Naive thymus-derived CD8-positive, alpha-beta T cell (primary cell): ENCODE results near the gene TLCD3B. TPM values are rescaled to one million over a fixed set of nuclear protein-coding genes. Genes with fewer than 3 reads are reported as not detected.

Source experiments
- ATAC-seq, 2 donors: fragments of 150-1000 bp; cut with Tn5 transposase in 1 of 2; sonication (Bioruptor Pico), chemical (Tn5 transposase) in 1 of 2; 1 replicate in 1 of 2; 2 replicates in 1 of 2; pipeline ENCODE4 v1.10.0; 2021; ENCODE audit warnings: mild to moderate bottlenecking in 2 of 2, moderate library complexity in 2 of 2
- POLR2A ChIA-PET: fragments of 350-600 bp; sonication (Branson Sonifier 250); formaldehyde crosslinking; loops from one replicate; lab custom pipeline; 2021; ENCODE audit warnings: antibody characterized with exemption; lab: Charles Lee
- DNase-seq, 10 donors: peaks; one replicate each; pipeline versions ENCODE4 v3.0.0 to v3.0.0-alpha.2; 2020 to 2022
- H3K27ac Mint-ChIP-seq, 10 donors: one replicate each; pipeline ENCODE4 v1.8.0; 2020 to 2022; ENCODE audit warnings: mild to moderate bottlenecking in 10 of 10, mixed read lengths in 10 of 10, moderate library complexity in 4 of 10, inconsistent platforms in 1 of 10
- H3K27me3 Mint-ChIP-seq, 5 donors: one replicate each; pipeline ENCODE4 v1.8.0; 2021 to 2022; ENCODE audit warnings: mixed read lengths in 5 of 5
- H3K36me3 Mint-ChIP-seq, 3 donors: one replicate each; pipeline ENCODE4 v1.8.0; 2020 to 2022; ENCODE audit warnings: mixed read lengths in 3 of 3, mild to moderate bottlenecking in 2 of 3, inconsistent platforms in 1 of 3
- H3K4me1 Mint-ChIP-seq, 4 donors: one replicate each; pipeline ENCODE4 v1.8.0; 2021 to 2022; ENCODE audit warnings: mixed read lengths in 4 of 4
- H3K4me3 Mint-ChIP-seq, 10 donors: one replicate each; pipeline ENCODE4 v1.8.0; 2020 to 2022; ENCODE audit warnings: mild to moderate bottlenecking in 10 of 10, mixed read lengths in 10 of 10, moderate library complexity in 6 of 10, inconsistent platforms in 1 of 10
- H3K9me3 Mint-ChIP-seq, 9 donors: one replicate each; pipeline ENCODE4 v1.8.0; 2020 to 2022; ENCODE audit warnings: mixed read lengths in 9 of 9, mild to moderate bottlenecking in 3 of 9, inconsistent platforms in 1 of 9, moderate library complexity in 1 of 9
- polyA plus RNA-seq, 3 donors: library from polyadenylated mRNA; unstranded; fragments of 300-500 nt; fragmentation: Illumina TruSeq; gene quantifications; one replicate each; pipeline ENCODE4 v1.2.3, GENCODE V29; 2021
- total RNA-seq, 8 experiments: library from RNA in 2 of 8; stranded (reverse) in 2 of 8; gene quantifications; one replicate each; pipeline ENCODE4 v1.2.3 and lab custom pipeline; 2021 to 2026

Gene TLCD3B
- total and polyA plus RNA-seq, 5 experiments from 2014 or later, result not detected

DNA sequence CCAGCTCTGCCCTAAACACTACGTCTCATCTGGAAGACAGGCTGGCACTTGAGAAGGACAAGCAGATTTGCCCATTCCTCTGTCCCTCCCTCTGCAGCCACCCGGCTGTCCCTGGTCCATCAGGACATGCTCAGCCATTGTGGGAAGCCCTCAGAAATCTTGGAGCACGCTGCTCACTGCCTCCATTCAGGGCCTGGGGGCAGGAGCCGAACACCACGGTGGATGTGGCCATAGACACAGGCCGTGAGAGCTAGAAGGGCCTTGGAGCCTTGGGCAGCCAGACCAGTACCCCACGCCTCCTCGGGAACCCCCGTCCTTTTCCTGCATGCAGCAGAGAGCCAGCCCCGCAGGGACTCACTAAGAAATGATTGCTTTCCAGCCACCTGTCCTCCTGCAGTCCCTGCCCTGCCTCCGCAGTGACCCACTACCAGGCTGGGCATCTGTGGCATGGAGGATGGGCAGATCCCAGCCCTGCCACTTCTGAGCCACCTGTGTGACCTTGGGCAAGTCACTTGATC is 23.6 kb downstream of the TLCD3B start:
- ATAC-seq (no peak), DNase-seq (no peak)
- no peak overlapping the region for H3K4me3 Mint-ChIP-seq
- peaks cover 0 to 11% (median 0%) of the 10 kb centered on the region in 3 donors for H3K36me3 Mint-ChIP-seq
- H3K27me3 Mint-ChIP-seq, result peaks cover 2 to 23% (median 10%) of the 10 kb centered on the region in 5 donors
- no peaks in the 10 kb centered on the region for H3K9me3 Mint-ChIP-seq
- H3K4me1 Mint-ChIP-seq, result peaks cover 7 to 17% (median 13%) of the 10 kb centered on the region in 4 donors
- POLR2A ChIA-PET, result no interaction called here
- peak overlapping the region in 1 of 10 donors; percentile 18 for H3K27ac Mint-ChIP-seq

DNA sequence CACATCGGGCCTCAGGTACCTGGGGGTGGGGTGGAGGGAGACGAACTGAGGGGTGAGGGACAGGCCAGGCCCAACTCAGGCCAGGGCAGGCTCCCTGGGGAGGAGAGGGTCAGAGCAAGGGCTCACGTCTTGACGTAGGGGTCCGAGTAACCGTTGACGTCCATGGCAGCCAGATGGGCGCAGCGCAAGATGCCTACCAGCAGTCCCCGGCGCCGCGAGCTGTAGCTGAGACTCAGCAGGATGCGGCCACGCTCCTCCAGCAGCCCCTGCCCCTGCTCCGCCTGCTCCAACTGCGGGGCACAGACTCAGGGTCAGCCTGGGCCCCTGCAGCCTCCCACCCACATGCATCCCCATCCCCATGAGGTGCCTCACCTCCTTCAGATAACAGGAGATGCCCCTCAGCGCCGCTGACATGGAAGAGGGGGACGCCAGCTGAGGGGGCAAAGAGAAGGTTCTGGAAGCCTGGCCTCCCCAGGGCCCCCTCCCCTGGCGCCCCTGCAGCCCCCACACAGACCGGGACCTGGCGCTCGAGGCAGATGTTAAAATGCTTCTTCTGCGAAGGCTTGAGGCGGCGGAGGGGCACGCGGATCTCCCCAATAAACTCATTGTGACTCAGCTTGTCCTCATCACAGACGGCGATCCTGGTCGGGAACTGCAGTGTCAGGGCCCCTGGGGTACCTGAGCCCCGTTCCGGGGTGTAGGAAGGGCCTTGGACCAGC is 24.3 kb downstream of the TLCD3B start:
- Mint-ChIP-seq H3K9me3 (no peaks in the 10 kb centered on the region), H3K36me3 (peaks cover 0 to 14% (median 0%) of the 10 kb centered on the region in 3 donors), H3K4me3 (no peak overlapping the region), H3K27me3 (peaks cover under 1 to 17% (median 6%) of the 10 kb centered on the region in 5 donors), H3K27ac (no peak overlapping the region), H3K4me1 (peaks cover 6 to 19% (median 10%) of the 10 kb centered on the region in 4 donors)
- DNase-seq (no peak), ATAC-seq (no peak)
- POLR2A ChIA-PET, result interaction anchor here (0.6 kb wide), 1 partner anchor 366 kb away, joined by 5 read pairs; no protein-coding TSS in a partner anchor

DNA sequence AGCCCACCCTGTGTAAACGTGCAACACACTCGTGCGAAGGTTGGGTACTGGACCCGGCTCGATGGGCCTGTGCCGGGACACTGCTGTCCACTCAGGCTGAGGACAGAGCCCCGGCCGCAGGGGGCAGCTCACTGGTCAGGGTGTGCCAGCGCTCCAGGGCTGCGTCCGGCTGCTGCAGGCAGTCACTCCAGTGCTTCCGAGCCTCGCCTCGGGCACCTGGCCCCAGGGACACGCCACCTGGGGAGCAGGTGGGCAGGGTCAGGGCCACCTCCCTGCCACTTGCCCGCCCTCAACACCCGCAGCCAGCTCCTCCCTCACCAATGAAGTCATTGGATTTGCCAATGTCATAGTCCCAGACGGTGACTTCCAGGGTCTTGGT is 25.0 kb downstream of the TLCD3B start:
- H3K9me3 Mint-ChIP-seq, result no peaks in the 10 kb centered on the region
- peaks cover 0 to 13% (median 4%) of the 10 kb centered on the region in 5 donors for H3K27me3 Mint-ChIP-seq
- H3K4me1 Mint-ChIP-seq, result peaks cover 6 to 19% (median 11%) of the 10 kb centered on the region in 4 donors
- no peak overlapping the region for H3K4me3 Mint-ChIP-seq
- DNase-seq, result no peak
- POLR2A ChIA-PET, result interaction anchor here (0.6 to 1.1 kb wide), 3 partner anchors 306 to 365 kb away, joined by 4 to 5 read pairs (median 4); no protein-coding TSS in a partner anchor
- H3K36me3 Mint-ChIP-seq, result peaks cover 0 to 16% (median 0%) of the 10 kb centered on the region in 3 donors
- no peak overlapping the region for H3K27ac Mint-ChIP-seq
- ATAC-seq, result no peak

DNA sequence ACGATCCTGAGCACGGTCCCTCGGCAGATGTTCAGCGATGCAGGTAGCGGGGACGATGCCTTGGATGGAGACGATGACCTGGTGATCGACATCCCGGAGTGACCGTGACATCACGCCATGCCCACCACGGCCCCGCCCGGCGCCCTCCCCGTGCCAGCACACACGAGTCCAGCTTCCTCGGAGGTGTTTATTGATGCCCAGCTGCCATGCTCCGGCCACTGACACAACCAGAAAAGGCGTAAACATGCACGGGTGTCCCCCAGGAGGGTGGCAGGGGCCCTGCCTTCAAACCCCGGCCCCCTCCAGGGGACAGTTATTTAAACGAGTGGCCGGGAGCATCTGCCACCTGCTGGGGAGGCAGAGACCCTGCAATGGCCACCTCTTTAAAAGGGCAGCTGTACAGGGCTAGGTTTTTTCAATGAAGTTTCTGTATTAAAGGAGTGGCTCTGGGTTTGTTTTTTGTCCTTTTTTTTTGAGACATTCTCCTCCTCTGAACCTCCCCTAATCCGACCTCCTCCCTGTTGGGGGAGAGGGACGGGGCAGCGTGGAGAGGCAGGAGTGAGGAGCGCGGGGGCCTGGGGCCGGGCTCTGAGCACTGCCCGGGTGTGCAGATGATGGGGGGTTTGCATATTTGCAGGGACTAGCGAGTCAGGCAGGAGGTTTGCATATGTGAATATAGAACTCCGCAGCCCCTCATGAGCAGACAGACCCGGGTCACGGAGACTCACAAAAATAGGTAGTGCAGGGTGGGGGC is 25.6 kb downstream of the TLCD3B start:
- ATAC-seq (peak; percentile 78 to 79), DNase-seq (peak in 9 of 10 donors; percentile 23 to 77 (median 39))
- peaks cover 0 to 12% (median 4%) of the 10 kb centered on the region in 5 donors for H3K27me3 Mint-ChIP-seq
- peaks cover 0 to 16% (median 0%) of the 10 kb centered on the region in 3 donors for H3K36me3 Mint-ChIP-seq
- POLR2A ChIA-PET, result interaction anchor here (0.6 to 1.1 kb wide), 4 partner anchors 79 to 315 kb away, joined by 3 to 4 read pairs (median 4); partner anchors contain the start of gene KCTD13
- H3K4me1 Mint-ChIP-seq, result peaks cover 5 to 16% (median 10%) of the 10 kb centered on the region in 4 donors
- H3K27ac Mint-ChIP-seq, result peak overlapping the region in 2 of 10 donors; percentile 22 to 24
- no peaks in the 10 kb centered on the region for H3K9me3 Mint-ChIP-seq
- no peak overlapping the region for H3K4me3 Mint-ChIP-seq

DNA sequence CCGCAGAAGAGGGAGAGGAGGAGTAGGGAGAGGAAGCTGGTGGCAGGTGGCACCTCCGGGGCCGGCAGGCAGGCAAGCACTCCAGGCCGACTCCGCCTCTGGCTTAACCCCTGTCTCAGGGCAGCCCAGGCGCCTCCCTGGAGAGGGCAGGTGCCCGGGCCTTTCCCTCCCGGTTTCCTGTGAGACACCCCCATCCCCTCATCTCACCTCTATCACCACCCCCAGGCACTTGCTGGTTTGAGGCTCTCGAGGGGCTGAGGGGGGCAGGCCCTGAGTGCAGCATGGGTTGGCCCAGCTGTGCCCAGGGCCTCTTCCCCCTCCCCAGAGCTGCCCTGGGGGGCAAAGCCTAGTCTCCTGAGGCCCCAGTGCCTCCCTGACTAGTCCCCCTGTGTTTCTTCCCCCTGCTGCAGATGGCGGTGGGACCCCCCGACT is 26.2 kb downstream of the TLCD3B start:
- DNase-seq (no peak), ATAC-seq (peak; percentile 19 to 21)
- Mint-ChIP-seq H3K27me3 (peaks cover 0 to 5% (median 2%) of the 10 kb centered on the region in 5 donors), H3K9me3 (no peaks in the 10 kb centered on the region), H3K27ac (peak overlapping the region in 1 of 10 donors; percentile 43), H3K4me1 (peaks cover 0 to 11% (median 6%) of the 10 kb centered on the region in 4 donors), H3K4me3 (no peak overlapping the region), H3K36me3 (peaks cover 0 to 20% (median 0%) of the 10 kb centered on the region in 3 donors)
- POLR2A ChIA-PET, result interaction anchor here (0.6 to 1.0 kb wide), 3 partner anchors 9 to 140 kb away, joined by 3 to 4 read pairs (median 3); partner anchors contain the start of genes HIRIP3, INO80E and KCTD13

DNA sequence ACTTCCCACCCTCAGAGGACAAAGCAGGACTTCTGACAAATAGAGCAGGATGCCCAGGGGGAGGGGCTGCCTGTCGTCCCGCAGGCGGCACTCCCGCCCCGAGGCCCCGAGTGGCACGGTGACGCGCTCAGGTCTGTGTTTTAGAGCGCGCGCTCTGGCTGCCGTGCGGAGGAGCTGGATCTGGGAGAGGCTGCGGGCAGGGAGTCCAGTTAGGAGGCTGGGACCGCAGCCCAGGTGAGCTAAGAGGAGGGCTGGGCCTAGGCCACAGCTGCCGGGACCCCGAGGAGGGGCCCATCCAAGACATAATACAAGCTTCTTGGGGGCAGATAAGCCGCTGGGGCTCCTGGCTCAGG is 26.7 kb downstream of the TLCD3B start:
- POLR2A ChIA-PET, result interaction anchor here (0.6 to 1.0 kb wide), 3 partner anchors 9 to 755 kb away, joined by 3 to 4 read pairs (median 3); partner anchors contain the start of genes HIRIP3, INO80E and KCTD13
- ATAC-seq, result no peak

DNA sequence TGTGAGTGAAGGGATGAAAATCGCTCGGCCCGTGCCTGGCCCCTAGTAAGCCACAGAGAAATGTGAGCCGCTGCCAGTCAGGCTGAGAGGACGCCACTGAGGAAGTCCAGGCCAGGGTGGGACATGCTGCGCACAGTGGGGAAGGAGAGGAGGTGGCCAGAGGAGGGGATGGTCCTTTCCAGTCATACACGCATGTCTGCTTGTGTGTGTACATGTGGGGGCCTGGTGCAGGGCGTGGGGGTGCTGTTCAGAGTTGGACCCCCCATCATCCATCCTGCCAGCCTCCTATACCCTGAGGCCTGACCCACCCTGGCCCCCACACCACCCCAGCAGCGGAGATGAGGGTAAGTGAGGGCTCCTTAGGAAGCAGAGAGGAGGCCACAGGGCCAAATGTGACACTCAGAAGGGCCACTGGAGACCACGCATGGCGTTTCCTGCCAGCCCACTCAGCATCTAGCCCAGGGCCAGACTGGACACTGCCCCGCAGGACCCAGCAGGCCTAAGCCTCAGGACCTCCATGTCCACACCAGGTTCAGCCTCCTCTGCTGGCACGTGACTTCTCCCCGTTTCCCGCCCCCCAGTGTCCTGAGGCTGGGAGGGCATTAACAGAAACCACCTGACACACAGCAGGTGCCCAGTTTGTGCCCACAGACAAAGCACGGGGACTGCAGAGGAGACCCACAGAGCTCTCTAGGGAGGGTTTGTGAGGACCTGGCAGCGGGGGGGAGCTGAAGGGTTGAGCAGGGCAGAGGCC is 27.2 kb downstream of the TLCD3B start:
- H3K27ac Mint-ChIP-seq, result peak overlapping the region in 5 of 10 donors; percentile 25 to 89 (median 43)
- POLR2A ChIA-PET, result interaction anchor here (0.6 to 1.1 kb wide), 3 partner anchors 8 to 755 kb away, joined by 3 to 4 read pairs (median 3); partner anchors contain the start of genes HIRIP3 and INO80E
- H3K4me1 Mint-ChIP-seq, result peaks cover 0 to 20% (median 14%) of the 10 kb centered on the region in 4 donors
- H3K9me3 Mint-ChIP-seq, result no peaks in the 10 kb centered on the region
- peaks cover 0 to 30% (median 0%) of the 10 kb centered on the region in 3 donors for H3K36me3 Mint-ChIP-seq
- no peak overlapping the region for H3K4me3 Mint-ChIP-seq
- DNase-seq, result no peak
- H3K27me3 Mint-ChIP-seq, result no peaks in the 10 kb centered on the region
- no peak for ATAC-seq

More for the DNA sequence above, 26.7 kb downstream of the TLCD3B start:
- Mint-ChIP-seq H3K4me1 (peaks cover 0 to 15% (median 9%) of the 10 kb centered on the region in 4 donors), H3K9me3 (no peaks in the 10 kb centered on the region), H3K27ac (peak overlapping the region in 4 of 10 donors; percentile 36 to 48 (median 43)), H3K36me3 (peaks cover 0 to 24% (median 0%) of the 10 kb centered on the region in 3 donors), H3K4me3 (no peak overlapping the region), H3K27me3 (peaks cover 0 to 4% (median 2%) of the 10 kb centered on the region in 5 donors)
- no peak for DNase-seq

DNA sequence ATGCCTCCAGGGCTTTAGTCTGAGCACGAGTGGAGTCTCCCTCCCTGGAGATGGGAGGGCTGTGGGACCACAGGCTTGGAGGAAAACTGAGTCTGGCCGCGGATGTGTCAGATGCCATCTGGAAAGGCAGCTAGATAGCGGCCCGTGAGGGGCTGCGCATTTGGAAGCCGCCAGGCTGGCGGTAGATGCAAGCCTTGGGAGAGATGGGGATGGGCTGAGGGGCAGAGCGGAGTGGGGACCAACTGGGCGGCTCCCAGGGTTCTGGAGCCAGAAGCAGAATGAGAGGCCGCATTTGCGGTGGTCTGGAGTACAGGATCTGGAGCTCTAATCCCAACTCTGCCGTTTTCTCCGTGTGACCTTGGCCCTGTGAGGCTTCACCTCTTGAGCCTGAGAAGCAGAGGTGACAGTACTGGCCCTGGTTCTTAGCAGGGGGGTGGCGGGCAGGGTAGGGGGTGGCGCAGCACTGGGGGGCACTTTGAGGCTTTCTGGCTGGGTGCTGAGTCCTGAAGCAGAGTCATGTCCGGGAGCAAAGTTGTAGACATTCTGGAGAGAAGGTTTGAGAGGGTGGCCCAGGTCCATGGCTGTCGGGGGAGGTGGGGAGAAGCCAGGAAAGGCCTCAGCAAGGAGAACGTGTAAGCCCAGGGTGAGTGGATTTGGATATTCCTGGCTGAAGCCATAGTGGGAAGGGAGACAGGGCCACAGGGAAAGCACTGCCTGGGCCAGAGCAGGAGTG is 28.3 kb downstream of the TLCD3B start:
- Mint-ChIP-seq H3K4me3 (no peak overlapping the region), H3K27me3 (no peaks in the 10 kb centered on the region), H3K9me3 (no peaks in the 10 kb centered on the region), H3K36me3 (peaks cover 0 to 38% (median 0%) of the 10 kb centered on the region in 3 donors), H3K27ac (peak overlapping the region in 6 of 10 donors; percentile 25 to 89 (median 62)), H3K4me1 (peaks cover 6 to 22% (median 19%) of the 10 kb centered on the region in 4 donors)
- ATAC-seq (no peak), DNase-seq (no peak)
- POLR2A ChIA-PET, result interaction anchor here (0.6 to 1.1 kb wide), 2 partner anchors 76 to 77 kb away, joined by 3 read pairs; no protein-coding TSS in a partner anchor

DNA sequence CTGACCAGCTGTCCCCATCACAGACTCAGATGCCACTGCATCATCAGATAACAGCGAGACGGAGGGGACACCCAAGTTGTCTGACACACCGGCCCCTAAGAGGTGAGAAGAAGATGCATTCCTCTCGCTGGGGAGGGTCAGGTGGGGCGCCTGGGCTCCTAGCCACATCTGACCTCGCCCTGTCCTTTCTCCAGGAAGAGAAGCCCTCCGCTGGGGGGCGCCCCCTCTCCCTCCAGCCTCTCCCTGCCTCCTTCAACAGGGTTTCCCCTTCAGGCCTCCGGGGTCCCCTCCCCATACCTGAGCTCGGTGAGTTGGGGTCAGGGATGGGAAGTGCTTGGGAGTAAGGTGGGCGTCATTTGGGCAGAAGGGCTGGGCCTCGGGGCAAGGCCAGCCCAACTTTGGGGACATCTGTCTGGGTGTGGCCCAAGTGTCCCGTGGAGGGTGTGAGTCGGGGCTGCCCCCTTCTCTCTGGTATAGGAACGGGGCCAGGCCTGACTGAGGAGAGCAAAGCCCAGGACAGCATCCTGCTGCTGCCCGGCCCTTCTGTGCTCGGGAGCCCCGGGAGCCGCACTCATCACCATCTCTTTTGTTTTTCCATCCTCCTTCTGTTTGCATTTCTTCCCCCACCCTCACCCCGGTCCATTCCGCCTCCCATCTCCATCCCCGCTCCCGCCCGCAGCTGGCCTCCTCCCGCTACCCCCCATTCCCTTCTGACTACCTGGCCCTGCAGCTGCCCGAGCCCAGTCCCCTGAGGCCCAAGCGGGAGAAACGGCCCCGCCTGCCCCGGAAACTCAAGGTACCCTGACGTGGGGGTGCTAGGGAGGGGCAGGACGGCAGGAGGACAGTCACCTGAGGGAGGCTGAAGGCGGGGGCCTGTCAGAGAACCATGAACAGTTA is 30.1 kb downstream of the TLCD3B start:
- Mint-ChIP-seq H3K27me3 (no peaks in the 10 kb centered on the region), H3K4me3 (no peak overlapping the region), H3K36me3 (peaks cover 0 to 39% (median 0%) of the 10 kb centered on the region in 3 donors), H3K9me3 (no peaks in the 10 kb centered on the region), H3K4me1 (peaks cover 20 to 33% (median 30%) of the 10 kb centered on the region in 4 donors), H3K27ac (no peak overlapping the region)
- POLR2A ChIA-PET, result interaction anchor here (1.0 to 1.2 kb wide), 2 partner anchors 9 to 17 kb away, joined by 3 read pairs; no protein-coding TSS in a partner anchor
- no peak for ATAC-seq
- DNase-seq, result no peak

DNA sequence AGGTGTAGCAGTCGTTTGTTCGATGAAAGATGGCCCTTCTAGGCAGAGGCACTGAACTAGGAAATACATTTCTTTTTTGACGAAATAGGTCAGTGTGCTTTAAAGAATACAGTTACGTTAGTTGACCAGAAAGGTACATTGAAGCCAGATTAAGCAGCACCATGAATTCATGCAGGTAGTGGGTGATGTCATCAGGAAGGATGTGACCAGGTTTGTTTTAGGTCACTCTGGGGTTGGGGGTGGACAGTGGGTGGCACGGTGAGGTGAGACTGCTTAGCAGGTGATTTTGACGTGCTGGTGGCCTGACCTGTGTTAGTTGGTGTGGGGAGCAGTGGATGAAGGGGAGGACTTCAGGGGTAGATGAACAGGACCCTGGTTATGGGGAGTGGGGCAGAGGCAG is 31.5 kb downstream of the TLCD3B start:
- ATAC-seq (no peak), DNase-seq (no peak)
- POLR2A ChIA-PET, result interaction anchor here (1.0 kb wide), 1 partner anchor 18 kb away, joined by 3 read pairs; no protein-coding TSS in a partner anchor
- Mint-ChIP-seq H3K36me3 (peaks cover 0 to 40% (median 0%) of the 10 kb centered on the region in 3 donors), H3K27me3 (no peaks in the 10 kb centered on the region), H3K4me1 (peaks cover 27 to 43% (median 36%) of the 10 kb centered on the region in 4 donors), H3K27ac (peak overlapping the region in 3 of 10 donors; percentile 11 to 63 (median 31)), H3K4me3 (no peak overlapping the region), H3K9me3 (no peaks in the 10 kb centered on the region)
